Spleen (tissue), 11 donors: ENCODE results near the gene PAK1. TPM values are rescaled to one million over a fixed set of nuclear protein-coding genes. Genes with fewer than 3 reads are reported as not detected.

Experiments used
- DNase-seq: peaks from one replicate; pipeline ENCODE4 v3.0.0-alpha.2; 2020
- H3K27ac ChIP-seq, 8 donors: fragments of 200-600 bp; sonication (generic) in 7 of 8; 1 replicate in 4 of 8; 2 replicates in 4 of 8; pipeline versions ENCODE4 v1.5.0 to v1.8.0; 2016 to 2021; ENCODE audit warnings: inconsistent platforms in 4 of 8, mild to moderate bottlenecking in 4 of 8, moderate library complexity in 1 of 8
- H3K27me3 ChIP-seq, 7 donors: fragments of 200-600 bp; sonication (generic) in 6 of 7; replicated peaks in 1 of 7; 1 replicate in 4 of 7; 2 replicates in 3 of 7; pipeline versions ENCODE4 v1.5.0 to v1.8.0; 2016 to 2021; ENCODE audit warnings: inconsistent platforms in 3 of 7, mild to moderate bottlenecking in 1 of 7
- H3K36me3 ChIP-seq, 6 donors: fragments of 200-600 bp; sonication (generic) in 5 of 6; 1 replicate in 4 of 6; 2 replicates in 2 of 6; pipeline versions ENCODE4 v1.5.0 to v1.8.0; 2016 to 2021; ENCODE audit warnings: inconsistent platforms in 2 of 6
- H3K4me1 ChIP-seq, 6 donors: fragments of 200-600 bp; sonication (generic) in 5 of 6; 1 replicate in 3 of 6; 2 replicates in 3 of 6; pipeline versions ENCODE4 v1.5.0 to v1.8.0; 2016 to 2021; ENCODE audit warnings: inconsistent platforms in 3 of 6
- H3K4me3 ChIP-seq, 8 donors: fragments of 200-600 bp; sonication (generic) in 7 of 8; 1 replicate in 4 of 8; 2 replicates in 4 of 8; pipeline versions ENCODE4 v1.5.0 to v1.8.0; 2016 to 2021; ENCODE audit warnings: inconsistent platforms in 4 of 8, mild to moderate bottlenecking in 4 of 8, moderate library complexity in 2 of 8
- H3K9me3 ChIP-seq, 8 donors: fragments of 200-600 bp; sonication (generic) in 7 of 8; 1 replicate in 4 of 8; 2 replicates in 4 of 8; pipeline versions ENCODE4 v1.5.0 to v1.8.0; 2016 to 2021; ENCODE audit warnings: inconsistent platforms in 4 of 8
- CTCF ChIP-seq, 11 experiments: fragments of 200-600 bp in 7 of 11; fragments of 450-650 bp in 4 of 11; sonication (generic) in 4 of 11; IDR thresholded peaks in 8 of 11; conservative IDR thresholded peaks in 3 of 11; 1 replicate in 7 of 11; 2 replicates in 4 of 11; pipeline versions ENCODE4 v1.4.0 to v1.8.0; 2016 to 2021; ENCODE audit warnings: antibody characterized with exemption in 11 of 11, inconsistent platforms in 4 of 11, mild to moderate bottlenecking in 1 of 11
- POLR2A ChIP-seq, 3 donors: fragments of 450-650 bp; IDR thresholded peaks; one replicate each; pipeline ENCODE4 v1.5.1; 2017; ENCODE audit warnings: antibody characterized with exemption in 3 of 3, mild to moderate bottlenecking in 1 of 3
- POLR2AphosphoS5 ChIP-seq, 3 donors: sonication (generic); formaldehyde crosslinking; IDR thresholded peaks; one replicate each; pipeline ENCODE4 v1.5.1; 2017; ENCODE audit warnings: antibody characterized with exemption in 3 of 3
- WGBS, 5 donors: extraction: QIAGEN DNeasy Blood & Tissue Kit in 3 of 5; methylation state at CpG; one replicate each; pipeline versions ENCODE4 v1.1.5 to v1.1.7; 2013 to 2018; 5-methylcytosine and 5-hydroxymethylcytosine counted together
- intact Hi-C: fragments of 100-400 bp; cut with DNase I; formaldehyde crosslinking; loops from one replicate; pipeline ENCODE4 v1.15.0; 2023; ENCODE audit warnings: low total_unique reads
- polyA plus RNA-seq, 3 donors: library from polyadenylated mRNA; stranded (reverse); fragments of 200-250 nt; gene quantifications; one replicate each; pipeline ENCODE4 v1.2.1, GENCODE V29; 2013
- total RNA-seq, 7 donors: library from RNA; depleted of rRNA in 3 of 7; stranded (reverse); fragments of >200 nt in 3 of 7; fragmentation: NEBNext Ultra II Directional in 4 of 7; extraction: Animal tissue kit (Norgen Biotek cat#: 25700) in 4 of 7; gene quantifications; one replicate each; pipeline versions ENCODE4 v1.1.0 to v1.2.1, GENCODE V29; 2016 to 2021
- donor health status: healthy with polysubstance abuse.
- donor health status: DM: no; HTN: no; CAD: no; lungs with moderate emphysema.
- donor health status: DM: no; HTN: no; CAD: no.
- donor health status: Bipolar disorder and iron deficiency.
- donor health status: healthy.
- donor health status: DM: no; HTN: no; CAD: no.
- donor health status: DM: yes; HTN: yes; CAD: no.

PAK1 gene
- total and polyA plus RNA-seq, 10 donors = 9.3 to 76.5 (median 37.5) TPM

DNA sequence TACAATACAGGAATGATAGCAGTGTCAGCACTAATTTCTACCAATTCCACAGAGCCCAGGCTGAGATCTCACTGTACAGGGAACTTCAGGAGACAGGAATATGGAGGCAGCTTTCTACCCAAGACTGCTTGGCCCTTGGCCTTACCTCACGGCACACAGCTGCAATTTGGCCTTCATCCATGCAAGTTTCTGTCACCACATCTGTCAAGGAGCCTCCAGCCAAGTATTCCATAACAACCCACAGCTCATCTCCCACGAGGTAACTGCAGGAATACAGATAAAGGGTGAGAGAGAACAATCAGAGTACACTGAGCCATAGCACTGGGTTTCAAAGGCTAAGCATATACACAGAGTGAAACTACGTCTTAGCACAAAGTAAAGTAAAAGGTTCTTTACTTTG, 133.4 kb downstream of the PAK1 start:
- Histone ChIP-seq H3K4me3 (no peak overlapping the region), H3K36me3 (peaks cover 0 to 96% (median 16%) of the 10 kb centered on the region in 6 donors), H3K9me3 (no peaks in the 10 kb centered on the region), H3K4me1 (no peaks in the 10 kb centered on the region), H3K27me3 (no peaks in the 10 kb centered on the region), H3K27ac (no peak overlapping the region)
- intact Hi-C loops = no loop called here
- WGBS, 5 donors = 79 to 88% (median 84%) methylated on average over 3 of the region's 3 CpGs
- TF ChIP-seq POLR2A (IDR thresholded peaks at IDR 0.05) = no peak
- no peak for TF ChIP-seq CTCF (IDR thresholded peaks at IDR 0.05 in 8 of 11, conservative IDR thresholded peaks at IDR 0.05 in 3 of 11)
- no peak for TF ChIP-seq POLR2AphosphoS5 (IDR thresholded peaks at IDR 0.05)
- DNase-seq = no peak

- Histone ChIP-seq H3K27me3 (no peaks in the 10 kb centered on the region), H3K27ac (no peak overlapping the region), H3K4me3 (no peak overlapping the region), H3K4me1 (no peaks in the 10 kb centered on the region), H3K9me3 (no peaks in the 10 kb centered on the region), H3K36me3 (peaks cover 0 to 63% (median 10%) of the 10 kb centered on the region in 6 donors)
- intact Hi-C loops = no loop called here
- 87 to 96% (median 92%) methylated on average over 1 to 3 of the region's 3 CpGs for WGBS, 5 donors
- no peak for TF ChIP-seq CTCF (IDR thresholded peaks at IDR 0.05 in 8 of 11, conservative IDR thresholded peaks at IDR 0.05 in 3 of 11)
- no peak for DNase-seq
These were observed 141.6 kb downstream of the PAK1 start for GRCh38 chr11:77332259-77332658.

DNA sequence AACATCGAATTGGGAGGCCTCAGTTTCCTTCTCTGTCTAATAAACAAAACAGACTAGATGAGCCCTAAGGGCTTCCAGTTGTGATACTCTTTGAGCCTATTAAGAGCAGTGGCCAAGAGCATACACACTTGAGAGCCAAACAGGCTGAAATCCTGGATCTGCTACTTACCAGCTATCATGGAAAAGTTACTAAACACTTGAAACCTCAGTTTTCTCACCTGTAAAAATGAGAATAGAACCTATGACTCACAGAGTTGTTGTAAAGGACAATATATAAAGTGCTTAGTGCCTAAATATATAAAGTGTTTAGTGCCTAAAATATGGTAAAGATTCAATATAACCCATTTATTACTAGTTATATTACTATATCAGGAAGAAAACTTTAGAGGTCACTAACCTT, 148.7 kb downstream of the PAK1 start:
- WGBS, 5 donors = 83 to 94% (median 92%) methylated on average over 1 of the region's 1 CpG
- no peak overlapping the region for H3K27ac ChIP-seq
- no peak overlapping the region for H3K4me3 ChIP-seq
- no peak for DNase-seq
- H3K9me3 ChIP-seq = no peaks in the 10 kb centered on the region
- peaks cover 0 to 61% (median 8%) of the 10 kb centered on the region in 6 donors for H3K36me3 ChIP-seq
- TF ChIP-seq POLR2A (IDR thresholded peaks at IDR 0.05) (no peak), POLR2AphosphoS5 (IDR thresholded peaks at IDR 0.05) (no peak), CTCF (IDR thresholded peaks at IDR 0.05 in 8 of 11, conservative IDR thresholded peaks at IDR 0.05 in 3 of 11) (no peak)
- intact Hi-C loops = no loop called here
- no peaks in the 10 kb centered on the region for H3K27me3 ChIP-seq
- peaks cover 0 to 5% (median 0%) of the 10 kb centered on the region in 6 donors for H3K4me1 ChIP-seq

DNA sequence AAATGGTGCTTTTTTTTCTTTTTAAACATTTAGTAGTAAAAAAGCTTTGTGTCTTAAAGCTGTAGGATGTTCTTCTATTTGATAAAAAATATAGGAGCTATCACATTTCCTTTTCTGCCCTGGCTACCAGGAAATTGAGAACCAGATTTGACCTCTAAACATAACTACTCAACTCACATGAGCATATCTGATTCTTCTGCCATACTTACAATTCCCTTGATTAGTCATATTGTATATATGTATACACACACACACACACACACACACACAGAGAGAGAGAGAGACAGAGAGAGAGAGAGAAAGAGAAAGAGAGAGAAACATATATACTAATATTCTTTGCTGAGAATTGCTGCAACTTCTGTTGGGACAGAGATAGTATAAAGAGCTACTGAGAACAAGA, 149.4 kb downstream of the PAK1 start:
- Histone ChIP-seq H3K9me3 (no peaks in the 10 kb centered on the region), H3K4me1 (peaks cover 0 to 5% (median 0%) of the 10 kb centered on the region in 6 donors), H3K27ac (no peak overlapping the region), H3K27me3 (no peaks in the 10 kb centered on the region), H3K4me3 (no peak overlapping the region), H3K36me3 (peaks cover 0 to 61% (median 8%) of the 10 kb centered on the region in 6 donors)
- TF ChIP-seq POLR2A (IDR thresholded peaks at IDR 0.05) = no peak
- no peak for TF ChIP-seq CTCF (IDR thresholded peaks at IDR 0.05 in 8 of 11, conservative IDR thresholded peaks at IDR 0.05 in 3 of 11)
- no peak for TF ChIP-seq POLR2AphosphoS5 (IDR thresholded peaks at IDR 0.05)
- no peak for DNase-seq
- intact Hi-C loops = no loop called here
